ENCODE measurements around the gene PRR23E.

The PRR23E gene

GRCh38 chr3:127196002-127196401 lies 3.1 kb downstream of the PRR23E start:
- CTCF ChIA-PET, result no interaction called here
- no peaks in the 10 kb centered on the region for H3K4me1 ChIP-seq (ENCODE audit: control insufficient read depth, insufficient read depth, low read length)
- no peaks in the 10 kb centered on the region for H3K36me3 ChIP-seq (ENCODE audit: control insufficient read depth in 2 of 2, insufficient read depth in 1 of 2, low read length in 2 of 2)
- H3K27ac ChIP-seq (ENCODE audit: extremely low read depth, low read depth, low read length), result no peak overlapping the region
- TF ChIP-seq KLF9 (tag by site-specific recombination; IDR thresholded peaks at IDR 0.05; ENCODE audit: low read depth) (no peak), ZNF701 (tag by site-specific recombination; IDR thresholded peaks at IDR 0.05) (no peak), ZSCAN5A (tag by site-specific recombination; IDR thresholded peaks at IDR 0.05) (no peak), ZNF677 (tag by site-specific recombination; IDR thresholded peaks at IDR 0.05) (no peak), ZNF768 (tag by site-specific recombination; IDR thresholded peaks at IDR 0.05) (no peak), ZEB2 (tag by site-specific recombination; IDR thresholded peaks at IDR 0.05) (no peak)
- TF ChIP-seq, protein P1, sequence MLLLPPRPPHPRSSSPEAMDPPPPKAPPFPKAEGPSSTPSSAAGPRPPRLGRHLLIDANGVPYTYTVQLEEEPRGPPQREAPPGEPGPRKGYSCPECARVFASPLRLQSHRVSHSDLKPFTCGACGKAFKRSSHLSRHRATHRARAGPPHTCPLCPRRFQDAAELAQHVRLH (tag by site-specific recombination; IDR thresholded peaks at IDR 0.05), result no peak
- no peak overlapping the region for H3K4me3 ChIP-seq (ENCODE audit: low read depth, low read length)
- POLR2A ChIA-PET, result no interaction called here
- H3K9me3 ChIP-seq (ENCODE audit: control insufficient read depth, insufficient read depth, low read depth, low read length), result no peaks in the 10 kb centered on the region

- no peak overlapping the region for H3K27ac ChIP-seq (ENCODE audit: extremely low read depth, low read depth, low read length)
- H3K4me3 ChIP-seq (ENCODE audit: low read depth, low read length), result no peak overlapping the region
- CTCF ChIA-PET, result no interaction called here
- no peaks in the 10 kb centered on the region for H3K9me3 ChIP-seq (ENCODE audit: control insufficient read depth, insufficient read depth, low read depth, low read length)
- TF ChIP-seq ZNF223 (tag by site-specific recombination; IDR thresholded peaks at IDR 0.05), result no peak
- POLR2A ChIA-PET, result no interaction called here
- no peaks in the 10 kb centered on the region for H3K36me3 ChIP-seq (ENCODE audit: control insufficient read depth in 2 of 2, insufficient read depth in 1 of 2, low read length in 2 of 2)
- no peaks in the 10 kb centered on the region for H3K4me1 ChIP-seq (ENCODE audit: control insufficient read depth, insufficient read depth, low read length)
Observed at GRCh38 chr3:127196466-127197299, 3.8 kb downstream of the PRR23E start.

DNA sequence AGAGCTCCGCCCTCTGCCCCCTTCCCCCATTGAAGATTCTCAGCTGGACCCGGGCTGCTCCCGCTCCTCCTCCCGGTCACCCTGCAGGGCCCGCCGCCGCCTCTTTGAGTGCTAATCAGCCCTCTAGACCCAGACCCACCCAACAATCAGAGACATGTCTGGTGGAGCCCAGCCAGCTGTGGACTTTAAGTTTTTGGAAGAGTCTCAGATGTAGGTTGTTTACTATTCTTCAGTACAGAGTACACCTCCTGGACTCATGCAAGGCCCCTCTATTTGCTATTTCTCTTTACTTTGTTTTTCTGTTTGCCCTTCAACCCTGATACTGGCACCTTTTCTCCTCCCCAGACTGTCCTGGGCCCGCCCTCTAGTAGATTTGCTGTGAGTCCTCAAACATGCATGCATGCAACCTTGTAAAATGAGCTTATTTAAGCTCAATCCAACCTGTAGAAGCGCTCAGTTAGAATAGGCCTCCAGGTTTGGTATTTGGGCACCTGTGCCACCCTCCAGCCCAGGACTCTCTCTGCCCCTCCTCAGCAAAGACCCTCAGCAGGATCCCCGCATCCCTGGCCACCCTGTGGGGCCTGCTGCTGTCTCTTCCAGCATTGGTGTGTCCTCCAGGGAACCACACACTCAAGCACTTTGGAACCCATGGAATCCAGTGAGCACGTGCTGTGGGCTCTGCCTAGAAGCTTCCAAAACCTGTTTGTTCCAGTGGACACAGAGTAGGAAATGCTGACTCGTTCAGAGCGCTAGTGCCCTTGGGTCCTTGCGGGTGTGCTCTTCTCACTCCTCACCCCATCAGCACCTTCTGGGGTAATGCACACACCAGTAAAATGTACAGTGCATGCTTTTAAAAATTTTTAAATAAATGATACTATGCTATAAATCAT lies 4.6 kb downstream of the PRR23E start:
- H3K4me1 ChIP-seq (ENCODE audit: control insufficient read depth, insufficient read depth, low read length), result no peaks in the 10 kb centered on the region
- no peaks in the 10 kb centered on the region for H3K9me3 ChIP-seq (ENCODE audit: control insufficient read depth, insufficient read depth, low read depth, low read length)
- H3K4me3 ChIP-seq (ENCODE audit: low read depth, low read length), result no peak overlapping the region
- H3K27ac ChIP-seq (ENCODE audit: extremely low read depth, low read depth, low read length), result no peak overlapping the region
- CTCF ChIA-PET, result no interaction called here
- POLR2A ChIA-PET, result no interaction called here
- no peaks in the 10 kb centered on the region for H3K36me3 ChIP-seq (ENCODE audit: control insufficient read depth in 2 of 2, insufficient read depth in 1 of 2, low read length in 2 of 2)
- TF ChIP-seq ZNF629 (tag by site-specific recombination; IDR thresholded peaks at IDR 0.05) (no peak), IKZF3 (tag by site-specific recombination; IDR thresholded peaks at IDR 0.05) (no peak), ZBTB1 (tag by site-specific recombination; IDR thresholded peaks at IDR 0.05) (no peak), ZNF132 (tag by site-specific recombination; IDR thresholded peaks at IDR 0.05; ENCODE audit: borderline replicate concordance) (no peak), ZNF639 (tag by site-specific recombination; IDR thresholded peaks at IDR 0.05) (no peak), ZFP37 (tag by site-specific recombination; IDR thresholded peaks at IDR 0.05) (no peak), OSR2 (tag by site-specific recombination; IDR thresholded peaks at IDR 0.05) (no peak), ZNF175 (tag by site-specific recombination; IDR thresholded peaks at IDR 0.05) (no peak), SP3 (tag by site-specific recombination; IDR thresholded peaks at IDR 0.05) (no peak)
- TF ChIP-seq, protein P2, sequence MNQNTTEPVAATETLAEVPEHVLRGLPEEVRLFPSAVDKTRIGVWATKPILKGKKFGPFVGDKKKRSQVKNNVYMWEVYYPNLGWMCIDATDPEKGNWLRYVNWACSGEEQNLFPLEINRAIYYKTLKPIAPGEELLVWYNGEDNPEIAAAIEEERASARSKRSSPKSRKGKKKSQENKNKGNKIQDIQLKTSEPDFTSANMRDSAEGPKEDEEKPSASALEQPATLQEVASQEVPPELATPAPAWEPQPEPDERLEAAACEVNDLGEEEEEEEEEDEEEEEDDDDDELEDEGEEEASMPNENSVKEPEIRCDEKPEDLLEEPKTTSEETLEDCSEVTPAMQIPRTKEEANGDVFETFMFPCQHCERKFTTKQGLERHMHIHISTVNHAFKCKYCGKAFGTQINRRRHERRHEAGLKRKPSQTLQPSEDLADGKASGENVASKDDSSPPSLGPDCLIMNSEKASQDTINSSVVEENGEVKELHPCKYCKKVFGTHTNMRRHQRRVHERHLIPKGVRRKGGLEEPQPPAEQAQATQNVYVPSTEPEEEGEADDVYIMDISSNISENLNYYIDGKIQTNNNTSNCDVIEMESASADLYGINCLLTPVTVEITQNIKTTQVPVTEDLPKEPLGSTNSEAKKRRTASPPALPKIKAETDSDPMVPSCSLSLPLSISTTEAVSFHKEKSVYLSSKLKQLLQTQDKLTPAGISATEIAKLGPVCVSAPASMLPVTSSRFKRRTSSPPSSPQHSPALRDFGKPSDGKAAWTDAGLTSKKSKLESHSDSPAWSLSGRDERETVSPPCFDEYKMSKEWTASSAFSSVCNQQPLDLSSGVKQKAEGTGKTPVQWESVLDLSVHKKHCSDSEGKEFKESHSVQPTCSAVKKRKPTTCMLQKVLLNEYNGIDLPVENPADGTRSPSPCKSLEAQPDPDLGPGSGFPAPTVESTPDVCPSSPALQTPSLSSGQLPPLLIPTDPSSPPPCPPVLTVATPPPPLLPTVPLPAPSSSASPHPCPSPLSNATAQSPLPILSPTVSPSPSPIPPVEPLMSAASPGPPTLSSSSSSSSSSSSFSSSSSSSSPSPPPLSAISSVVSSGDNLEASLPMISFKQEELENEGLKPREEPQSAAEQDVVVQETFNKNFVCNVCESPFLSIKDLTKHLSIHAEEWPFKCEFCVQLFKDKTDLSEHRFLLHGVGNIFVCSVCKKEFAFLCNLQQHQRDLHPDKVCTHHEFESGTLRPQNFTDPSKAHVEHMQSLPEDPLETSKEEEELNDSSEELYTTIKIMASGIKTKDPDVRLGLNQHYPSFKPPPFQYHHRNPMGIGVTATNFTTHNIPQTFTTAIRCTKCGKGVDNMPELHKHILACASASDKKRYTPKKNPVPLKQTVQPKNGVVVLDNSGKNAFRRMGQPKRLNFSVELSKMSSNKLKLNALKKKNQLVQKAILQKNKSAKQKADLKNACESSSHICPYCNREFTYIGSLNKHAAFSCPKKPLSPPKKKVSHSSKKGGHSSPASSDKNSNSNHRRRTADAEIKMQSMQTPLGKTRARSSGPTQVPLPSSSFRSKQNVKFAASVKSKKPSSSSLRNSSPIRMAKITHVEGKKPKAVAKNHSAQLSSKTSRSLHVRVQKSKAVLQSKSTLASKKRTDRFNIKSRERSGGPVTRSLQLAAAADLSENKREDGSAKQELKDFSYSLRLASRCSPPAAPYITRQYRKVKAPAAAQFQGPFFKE (tag by site-specific recombination; IDR thresholded peaks at IDR 0.05; ENCODE audit: borderline replicate concordance), result no peak

All from HEK293 (cell line).